T-helper 2 cell treated with Interferon-gamma antibody and Interleukin-4, amounts not matched to agents 5 μg/mL and 100 μg/mL, for 36 hours (primary cell): ENCODE results near the gene MEI1.
A peak's percentile ranks its signal among the peaks of the same experiment; 100 is the strongest.
"Not testable (repeated sequence)": the region's sequence is repeated elsewhere in the genome, so short reads cannot be mapped to it uniquely, and the experiment has no call there.

Experiments
- DNase-seq: peaks from one replicate; pipeline ENCODE4 v3.0.0; 2021; ENCODE audit warnings: low spot score
- H3K27ac Mint-ChIP-seq: one replicate; pipeline ENCODE4 v1.8.0; 2021; ENCODE audit warnings: mild to moderate bottlenecking, mixed read lengths
- H3K27me3 Mint-ChIP-seq: one replicate; pipeline ENCODE4 v1.8.0; 2021; ENCODE audit warnings: low read depth, mixed read lengths
- H3K36me3 Mint-ChIP-seq: one replicate; pipeline ENCODE4 v1.8.0; 2021; ENCODE audit warnings: low read depth, mixed read lengths
- H3K4me1 Mint-ChIP-seq: one replicate; pipeline ENCODE4 v1.8.0; 2021; ENCODE audit warnings: low read depth, mixed read lengths
- H3K4me3 Mint-ChIP-seq: one replicate; pipeline ENCODE4 v1.8.0; 2022; ENCODE audit warnings: mild to moderate bottlenecking, moderate library complexity, mixed read lengths
- H3K9me3 Mint-ChIP-seq: one replicate; pipeline ENCODE4 v1.8.0; 2021; ENCODE audit warnings: mixed read lengths

Gene MEI1, protein sequence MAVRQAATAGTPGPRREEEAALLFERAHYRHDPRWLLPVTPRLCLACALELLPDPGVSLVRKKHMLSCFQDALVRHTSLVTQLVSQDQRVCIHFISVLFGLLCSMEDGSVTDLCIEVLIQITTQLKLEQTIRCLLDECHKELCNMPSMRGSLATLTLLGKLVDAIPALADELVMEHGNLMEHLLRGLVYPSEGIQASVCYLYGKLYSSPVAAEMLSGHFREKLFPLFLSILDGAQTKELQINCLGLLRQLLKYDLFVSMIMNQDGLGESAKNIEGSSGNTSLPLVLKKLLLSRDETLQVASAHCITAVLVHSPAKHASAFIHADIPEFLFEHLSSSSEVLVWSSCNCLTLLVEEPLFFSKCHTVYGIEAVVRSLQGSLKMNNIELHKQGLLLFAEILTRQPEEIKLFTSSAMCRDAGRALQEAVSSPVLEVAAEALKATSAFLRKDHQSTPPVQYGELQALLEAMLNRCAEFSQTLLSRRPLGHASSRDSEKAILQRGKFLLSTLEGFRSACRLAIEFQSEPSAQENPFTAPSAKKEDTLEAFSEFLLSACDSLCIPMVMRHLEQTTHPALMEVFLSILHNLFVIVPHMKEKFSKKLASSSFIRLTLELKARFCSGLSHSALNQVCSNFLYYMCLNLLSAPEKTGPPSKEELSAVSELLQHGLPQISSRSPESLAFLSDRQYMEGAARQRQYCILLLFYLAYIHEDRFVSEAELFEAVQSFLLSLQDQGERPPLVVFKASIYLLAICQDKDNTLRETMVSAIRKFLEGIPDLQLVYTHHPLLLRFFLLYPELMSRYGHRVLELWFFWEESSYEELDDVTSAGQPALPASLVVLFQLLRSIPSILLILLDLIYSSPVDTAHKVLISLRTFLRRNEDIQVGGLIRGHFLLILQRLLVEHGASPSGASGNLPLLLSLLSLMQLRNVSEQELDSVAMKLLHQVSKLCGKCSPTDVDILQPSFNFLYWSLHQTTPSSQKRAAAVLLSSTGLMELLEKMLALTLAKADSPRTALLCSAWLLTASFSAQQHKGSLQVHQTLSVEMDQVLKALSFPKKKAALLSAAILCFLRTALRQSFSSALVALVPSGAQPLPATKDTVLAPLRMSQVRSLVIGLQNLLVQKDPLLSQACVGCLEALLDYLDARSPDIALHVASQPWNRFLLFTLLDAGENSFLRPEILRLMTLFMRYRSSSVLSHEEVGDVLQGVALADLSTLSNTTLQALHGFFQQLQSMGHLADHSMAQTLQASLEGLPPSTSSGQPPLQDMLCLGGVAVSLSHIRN

DNA sequence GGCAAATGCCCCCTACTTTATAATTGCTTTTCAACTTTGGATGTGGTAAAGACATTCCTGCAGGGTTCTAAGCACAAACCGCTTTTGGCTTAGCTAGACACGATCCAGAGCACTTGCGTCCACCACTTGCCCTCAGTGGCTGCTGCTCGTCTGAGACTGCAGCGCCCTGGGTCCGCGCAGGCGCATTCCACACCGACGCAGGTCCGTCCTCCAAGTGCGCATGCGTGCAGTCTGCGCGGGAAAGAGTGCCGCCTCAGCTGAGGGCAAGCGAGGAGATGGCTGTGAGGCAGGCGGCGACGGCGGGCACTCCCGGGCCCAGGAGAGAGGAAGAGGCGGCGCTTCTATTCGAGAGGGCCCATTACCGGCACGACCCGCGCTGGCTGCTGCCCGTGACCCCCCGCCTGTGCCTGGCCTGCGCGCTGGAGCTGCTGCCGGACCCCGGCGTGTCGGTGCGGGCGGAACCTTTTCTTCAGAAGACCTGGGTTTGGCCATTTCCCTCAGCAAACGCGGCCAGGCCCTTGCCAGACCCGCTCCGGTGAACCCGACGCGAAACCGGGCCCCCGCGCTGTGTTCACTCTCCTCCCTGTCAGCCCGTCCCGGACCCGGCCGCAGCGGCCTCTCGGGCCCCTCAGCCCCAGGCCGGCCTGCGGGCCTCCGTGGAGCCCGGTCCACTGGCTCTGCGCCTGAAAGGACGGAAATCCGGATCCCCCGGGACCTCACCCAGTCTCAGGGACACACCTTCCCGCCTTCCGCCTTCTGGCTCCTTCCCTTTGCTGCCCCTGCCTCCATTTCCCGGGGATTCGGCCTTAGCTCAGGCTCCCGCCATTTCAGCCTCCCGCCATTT is at the start of gene MEI1:
MEI1 (plus strand) TSS at position 240 of the 844 bp plus-strand sequence; CDS start at position 276, 36 bp downstream.
- peak within 1 kb of the TSS; percentile 67 for H3K4me3 Mint-ChIP-seq
- no peaks in the 10 kb centered on the region for H3K9me3 Mint-ChIP-seq
- peaks cover 9% of the 10 kb centered on the region for H3K4me1 Mint-ChIP-seq
- DNase-seq: peak; percentile 87
- no peaks in the 10 kb centered on the region for H3K36me3 Mint-ChIP-seq
- H3K27ac Mint-ChIP-seq: peak within 1 kb of the TSS; percentile 64
- H3K27me3 Mint-ChIP-seq: peaks cover 8% of the 10 kb centered on the region

DNA sequence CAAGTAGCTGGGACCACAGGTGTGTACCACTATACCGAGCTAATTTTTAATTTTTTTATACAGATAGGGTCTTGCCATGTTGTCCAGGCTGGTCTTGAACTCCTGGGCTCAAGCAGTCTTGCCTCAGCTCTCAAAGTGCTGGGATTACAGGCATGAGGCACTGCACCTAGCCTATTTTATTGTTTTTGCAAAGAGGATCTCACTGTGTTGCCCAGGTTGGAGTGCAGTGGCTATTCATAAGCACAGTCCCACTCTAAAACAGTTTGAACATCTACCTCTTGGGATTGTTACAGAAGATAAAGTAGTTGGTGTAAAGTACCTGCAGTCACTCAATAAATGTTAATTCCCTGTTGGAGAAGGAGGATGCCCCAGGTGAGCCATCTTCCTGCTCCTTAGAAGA is 49.1 kb upstream of the MEI1 start:
- peaks cover 52% of the 10 kb centered on the region for H3K36me3 Mint-ChIP-seq
- H3K27ac Mint-ChIP-seq: no peak overlapping the region
- no peak overlapping the region for H3K4me3 Mint-ChIP-seq
- no peak for DNase-seq
- no peaks in the 10 kb centered on the region for H3K9me3 Mint-ChIP-seq
- no peaks in the 10 kb centered on the region for H3K27me3 Mint-ChIP-seq
- H3K4me1 Mint-ChIP-seq: peaks cover 6% of the 10 kb centered on the region

DNA sequence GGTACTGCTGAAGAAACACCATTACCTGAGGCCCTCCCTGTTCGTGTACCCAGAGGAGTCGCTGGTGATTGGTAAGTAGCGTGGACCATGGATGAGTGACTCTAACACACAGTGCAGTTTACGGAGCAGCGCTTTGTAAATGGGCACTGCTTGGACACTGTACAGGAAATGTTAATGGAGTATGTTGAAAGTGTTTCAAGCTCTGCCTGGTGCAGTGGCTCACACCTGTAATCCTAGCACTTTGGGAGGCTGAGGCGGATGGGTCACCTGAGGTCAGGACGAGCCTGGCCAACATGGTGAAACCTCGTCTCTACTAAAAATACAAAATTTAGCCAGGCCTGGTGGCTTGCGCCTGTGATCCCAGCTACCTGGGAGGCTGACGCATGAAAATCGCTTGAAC is 48.5 kb upstream of the MEI1 start:
- Mint-ChIP-seq H3K36me3 (peaks cover 54% of the 10 kb centered on the region), H3K9me3 (no peaks in the 10 kb centered on the region), H3K27ac (no peak overlapping the region), H3K27me3 (no peaks in the 10 kb centered on the region), H3K4me1 (peaks cover 6% of the 10 kb centered on the region), H3K4me3 (no peak overlapping the region)
- no peak for DNase-seq

DNA sequence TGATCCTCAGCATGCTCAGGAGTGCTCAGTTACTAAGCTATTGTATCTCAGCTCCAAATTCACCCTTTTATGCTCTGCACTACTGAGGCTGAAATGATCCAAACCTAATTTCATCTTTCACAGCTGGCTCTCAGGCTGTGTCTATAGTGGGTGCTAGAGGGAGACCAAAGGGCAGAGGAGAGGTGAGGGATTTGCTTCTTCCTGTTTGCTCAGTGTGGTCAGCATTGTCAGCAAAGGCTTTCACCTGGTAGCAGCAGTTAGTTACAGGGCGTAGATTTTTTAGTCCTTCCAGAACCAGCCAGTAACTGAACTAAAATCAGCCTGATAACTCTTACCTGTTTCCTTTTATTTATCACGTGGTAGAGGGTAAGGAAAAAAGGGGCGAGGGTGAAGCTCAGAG is 45.0 kb upstream of the MEI1 start:
- H3K9me3 Mint-ChIP-seq: no peaks in the 10 kb centered on the region
- no peak for DNase-seq
- no peaks in the 10 kb centered on the region for H3K4me1 Mint-ChIP-seq
- no peak overlapping the region for H3K27ac Mint-ChIP-seq
- H3K36me3 Mint-ChIP-seq: peaks cover 48% of the 10 kb centered on the region
- H3K27me3 Mint-ChIP-seq: no peaks in the 10 kb centered on the region
- no peak overlapping the region for H3K4me3 Mint-ChIP-seq

DNA sequence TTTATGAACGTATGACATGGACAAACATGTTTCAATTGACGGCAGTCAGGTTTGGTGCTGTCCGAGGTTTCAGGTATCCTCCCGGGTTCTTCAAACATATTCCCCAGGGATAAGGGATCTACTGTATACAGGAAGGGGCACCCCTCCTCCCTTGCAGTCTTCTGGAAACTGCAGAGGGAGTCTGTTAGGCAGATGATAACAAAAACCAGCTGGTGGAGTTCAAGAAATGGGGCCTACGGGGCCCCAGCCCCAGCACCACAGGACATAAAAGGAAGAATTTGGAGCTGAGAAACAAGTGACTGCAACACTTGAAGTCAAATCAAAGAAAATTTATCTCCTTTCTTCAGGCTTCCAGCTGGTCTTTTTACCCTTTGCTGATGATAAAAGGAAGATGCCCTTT is 42.7 kb upstream of the MEI1 start:
- Mint-ChIP-seq H3K9me3 (no peaks in the 10 kb centered on the region), H3K27ac (no peak overlapping the region), H3K36me3 (peaks cover 59% of the 10 kb centered on the region), H3K4me1 (no peaks in the 10 kb centered on the region), H3K4me3 (no peak overlapping the region), H3K27me3 (no peaks in the 10 kb centered on the region)
- no peak for DNase-seq

DNA sequence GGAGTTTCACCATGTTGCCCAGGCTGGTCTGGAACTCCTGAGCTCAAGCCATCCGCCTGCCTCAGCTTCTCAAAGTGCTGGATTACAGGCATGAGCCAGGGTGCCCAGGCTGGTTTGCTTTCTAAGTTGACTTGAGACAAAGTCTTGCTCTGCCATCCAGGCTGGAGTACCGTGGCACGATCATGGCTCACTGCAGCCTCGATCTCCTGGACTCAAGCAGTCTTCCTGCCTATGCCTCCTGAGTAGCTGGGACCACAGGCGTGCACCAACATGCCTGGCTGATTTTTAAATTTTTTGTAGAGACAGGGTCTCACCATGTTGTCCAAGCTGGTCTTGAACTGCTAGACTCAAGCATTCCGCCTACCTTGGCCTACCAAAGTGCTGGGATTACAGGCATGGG is 41.6 kb upstream of the MEI1 start:
- peaks cover 55% of the 10 kb centered on the region for H3K36me3 Mint-ChIP-seq
- no peak overlapping the region for H3K4me3 Mint-ChIP-seq
- no peaks in the 10 kb centered on the region for H3K4me1 Mint-ChIP-seq
- no peak overlapping the region for H3K27ac Mint-ChIP-seq
- H3K9me3 Mint-ChIP-seq: no peaks in the 10 kb centered on the region
- DNase-seq: no peak
- no peaks in the 10 kb centered on the region for H3K27me3 Mint-ChIP-seq

DNA sequence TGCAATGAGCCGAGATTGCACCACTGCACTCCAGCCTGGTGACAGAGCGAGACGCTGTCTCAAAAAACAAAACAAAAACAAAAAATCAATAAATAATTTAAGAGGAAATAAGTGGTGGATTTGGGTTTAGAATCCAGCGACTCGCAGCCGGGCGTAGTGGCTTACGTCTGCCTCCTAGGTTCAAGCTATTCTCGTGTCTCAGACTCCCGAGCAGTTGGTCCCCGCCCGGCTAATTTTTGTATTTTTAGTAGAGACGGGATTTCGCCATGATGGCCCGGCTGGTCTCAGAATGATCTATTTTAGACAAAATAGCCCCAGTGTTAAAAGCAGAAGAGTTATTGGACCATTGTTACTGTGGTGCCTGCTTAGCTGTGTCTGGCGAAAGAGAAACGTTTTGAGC is 40.4 kb upstream of the MEI1 start:
- peaks cover 59% of the 10 kb centered on the region for H3K36me3 Mint-ChIP-seq
- no peaks in the 10 kb centered on the region for H3K27me3 Mint-ChIP-seq
- no peaks in the 10 kb centered on the region for H3K4me1 Mint-ChIP-seq
- DNase-seq: no peak
- no peak overlapping the region for H3K4me3 Mint-ChIP-seq
- H3K27ac Mint-ChIP-seq: no peak overlapping the region
- H3K9me3 Mint-ChIP-seq: no peaks in the 10 kb centered on the region

DNA sequence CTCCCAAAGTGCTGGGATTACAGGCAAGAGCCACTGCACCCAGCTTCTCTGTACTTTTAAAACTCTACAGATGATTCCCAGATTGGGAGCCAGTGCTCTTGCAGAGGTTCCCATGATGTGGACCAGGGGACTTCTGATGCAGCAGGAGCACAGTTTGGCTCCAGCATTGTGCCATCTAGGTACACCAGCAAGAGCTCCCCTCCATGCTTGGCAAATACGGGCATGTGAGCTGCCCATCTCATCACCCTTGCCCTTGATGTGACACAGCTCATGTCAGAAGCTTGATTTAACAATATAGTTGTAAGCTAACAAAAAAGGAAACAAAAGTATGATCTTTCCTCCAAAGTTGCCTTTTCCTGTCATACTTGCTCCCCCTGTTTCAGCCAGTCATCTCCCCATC is 39.4 kb upstream of the MEI1 start:
- no peak overlapping the region for H3K4me3 Mint-ChIP-seq
- H3K27ac Mint-ChIP-seq: no peak overlapping the region
- no peak for DNase-seq
- no peaks in the 10 kb centered on the region for H3K9me3 Mint-ChIP-seq
- no peaks in the 10 kb centered on the region for H3K27me3 Mint-ChIP-seq
- no peaks in the 10 kb centered on the region for H3K4me1 Mint-ChIP-seq
- peaks cover 53% of the 10 kb centered on the region for H3K36me3 Mint-ChIP-seq

DNA sequence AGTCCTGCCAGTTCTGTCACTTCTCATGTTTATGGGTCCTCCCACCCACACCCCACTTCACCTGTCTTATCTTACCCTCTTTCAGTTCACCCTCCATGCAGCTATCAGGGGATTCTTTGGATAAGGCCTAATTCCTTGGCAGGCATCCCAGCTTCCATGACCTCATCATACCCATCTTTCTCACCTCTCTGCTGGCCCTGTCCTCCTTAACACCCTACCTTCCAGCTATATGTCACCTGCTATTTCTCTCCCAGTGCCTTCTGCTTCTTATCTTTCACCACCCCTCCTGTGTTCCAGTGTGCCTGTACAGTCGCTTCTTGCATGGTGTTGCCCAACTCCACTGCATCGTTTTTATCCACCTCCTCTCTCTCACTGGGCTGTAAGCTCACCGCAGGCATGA is 38.9 kb upstream of the MEI1 start:
- no peak for DNase-seq
- H3K27me3 Mint-ChIP-seq: no peaks in the 10 kb centered on the region
- no peak overlapping the region for H3K27ac Mint-ChIP-seq
- H3K9me3 Mint-ChIP-seq: no peaks in the 10 kb centered on the region
- no peak overlapping the region for H3K4me3 Mint-ChIP-seq
- H3K36me3 Mint-ChIP-seq: peaks cover 55% of the 10 kb centered on the region
- H3K4me1 Mint-ChIP-seq: no peaks in the 10 kb centered on the region

DNA sequence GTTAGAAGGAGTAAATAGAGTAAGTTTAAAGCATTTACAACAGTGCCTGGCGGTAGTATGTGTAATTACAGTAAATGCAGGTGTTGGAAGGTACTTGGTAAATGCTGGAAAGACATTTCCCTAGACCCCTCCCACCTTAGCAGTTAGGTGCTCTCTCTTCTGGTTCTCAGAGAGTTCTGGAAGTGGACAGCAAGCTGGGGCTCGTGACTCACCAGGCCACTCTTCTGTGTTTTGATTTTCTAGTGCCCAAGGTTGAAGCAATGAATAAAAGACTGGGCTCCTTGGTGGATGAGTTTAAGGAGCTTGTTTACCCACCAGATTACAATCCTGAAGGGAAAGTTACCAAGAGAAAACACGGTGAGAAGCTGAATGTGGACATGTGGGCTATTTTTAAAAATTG is 38.2 kb upstream of the MEI1 start:
- peaks cover 54% of the 10 kb centered on the region for H3K36me3 Mint-ChIP-seq
- no peak for DNase-seq
- H3K27ac Mint-ChIP-seq: no peak overlapping the region
- H3K27me3 Mint-ChIP-seq: no peaks in the 10 kb centered on the region
- no peak overlapping the region for H3K4me3 Mint-ChIP-seq
- no peaks in the 10 kb centered on the region for H3K4me1 Mint-ChIP-seq
- no peaks in the 10 kb centered on the region for H3K9me3 Mint-ChIP-seq

DNA sequence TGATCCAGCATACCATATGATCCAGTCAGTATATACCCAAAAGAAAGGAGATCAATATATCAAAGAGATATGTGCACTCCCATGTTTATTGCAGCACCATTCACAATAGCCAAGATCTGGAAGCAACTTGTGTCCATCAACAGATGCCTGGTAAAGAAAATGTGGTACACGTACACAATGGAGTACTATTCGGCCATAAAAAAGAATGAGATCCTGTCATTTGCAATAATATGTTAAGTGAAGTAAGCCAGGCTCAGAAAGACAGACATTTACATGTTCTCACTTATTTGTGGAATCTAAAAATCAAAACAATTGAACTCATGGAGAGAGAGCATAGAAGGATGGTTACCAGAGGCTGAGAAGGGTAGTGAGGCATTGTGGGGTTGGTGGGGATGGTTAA is 37.6 kb upstream of the MEI1 start:
- no peak overlapping the region for H3K4me3 Mint-ChIP-seq
- H3K4me1 Mint-ChIP-seq: no peaks in the 10 kb centered on the region
- peaks cover 52% of the 10 kb centered on the region for H3K36me3 Mint-ChIP-seq
- no peak for DNase-seq
- H3K27ac Mint-ChIP-seq: no peak overlapping the region
- no peaks in the 10 kb centered on the region for H3K9me3 Mint-ChIP-seq
- no peaks in the 10 kb centered on the region for H3K27me3 Mint-ChIP-seq

DNA sequence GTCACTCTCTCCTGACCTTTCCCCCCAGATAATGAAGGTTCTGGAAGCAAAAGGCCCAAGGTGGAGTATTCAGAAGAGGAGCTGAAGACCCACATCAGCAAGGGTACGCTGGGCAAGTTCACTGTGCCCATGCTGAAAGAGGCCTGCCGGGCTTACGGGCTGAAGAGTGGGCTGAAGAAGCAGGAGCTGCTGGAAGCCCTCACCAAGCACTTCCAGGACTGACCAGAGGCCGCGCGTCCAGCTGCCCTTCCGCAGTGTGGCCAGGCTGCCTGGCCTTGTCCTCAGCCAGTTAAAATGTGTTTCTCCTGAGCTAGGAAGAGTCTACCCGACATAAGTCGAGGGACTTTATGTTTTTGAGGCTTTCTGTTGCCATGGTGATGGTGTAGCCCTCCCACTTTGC is 35.7 kb upstream of the MEI1 start:
- not testable (repeated sequence) for H3K9me3 Mint-ChIP-seq, DNase-seq, H3K27me3 Mint-ChIP-seq, H3K4me1 Mint-ChIP-seq, H3K27ac Mint-ChIP-seq, H3K4me3 Mint-ChIP-seq
- H3K36me3 Mint-ChIP-seq: peaks cover 46% of the 10 kb centered on the region

DNA sequence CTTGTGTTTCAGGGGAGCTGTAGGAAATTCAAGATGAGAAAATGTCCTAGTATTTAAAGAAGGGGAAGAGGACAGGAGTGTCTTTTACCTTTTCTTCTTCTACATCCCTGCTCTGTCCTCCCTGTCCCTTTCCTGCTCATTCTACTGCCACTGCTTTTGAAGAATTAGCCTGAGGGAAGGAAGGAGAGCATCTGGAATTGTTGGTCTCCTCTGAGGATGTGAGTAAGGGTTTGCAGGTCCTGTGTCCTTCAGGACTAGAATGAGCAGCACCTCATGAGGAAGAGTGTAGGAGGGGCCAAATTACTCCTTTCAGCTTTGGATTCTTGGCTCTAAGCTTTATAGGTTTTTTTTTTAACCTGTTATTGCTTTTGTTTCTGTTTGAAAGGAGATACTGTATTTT is 34.8 kb upstream of the MEI1 start:
- no peaks in the 10 kb centered on the region for H3K9me3 Mint-ChIP-seq
- H3K27ac Mint-ChIP-seq: no peak overlapping the region
- no peak overlapping the region for H3K4me3 Mint-ChIP-seq
- H3K36me3 Mint-ChIP-seq: peaks cover 45% of the 10 kb centered on the region
- peaks cover 6% of the 10 kb centered on the region for H3K4me1 Mint-ChIP-seq
- no peak for DNase-seq
- H3K27me3 Mint-ChIP-seq: no peaks in the 10 kb centered on the region
